D721Med (cell line): ENCODE results near the gene PADI2.
A peak's percentile ranks its signal among the peaks of the same experiment; 100 is the strongest.

Experiments used
- DNase-seq: peaks from one replicate; pipeline ENCODE4 v3.0.0; 2011; ENCODE audit warnings: low spot score; ENCODE audit not compliant: insufficient read length
- FAIRE-seq: peaks from 2 replicates; lab custom pipeline; 2011; peaks lifted over from hg19 to GRCh38; lab: Jason Lieb, UNC
- CTCF ChIP-seq: IDR thresholded peaks from 2 replicates; pipeline ENCODE4 v1.5.1; 2012; ENCODE audit warnings: mild to moderate bottlenecking, control low read depth; ENCODE audit not compliant: insufficient read depth; ENCODE audit errors: missing control alignments

PADI2 gene

GRCh38 chr1:17052641-17053040 lies 66.6 kb downstream of the PADI2 start:
- FAIRE-seq (no peak), DNase-seq (no peak)
- no peak for TF ChIP-seq CTCF

- no peak for TF ChIP-seq CTCF
- FAIRE-seq (no peak), DNase-seq (no peak)
Observed at GRCh38 chr1:17052038-17052437, 67.2 kb downstream of the PADI2 start.

- no peak for TF ChIP-seq CTCF
- no peak for FAIRE-seq
- no peak for DNase-seq
Observed at GRCh38 chr1:17047924-17048323, 71.3 kb downstream of the PADI2 start.

GRCh38 chr1:17046334-17046657 lies 73.0 kb downstream of the PADI2 start:
- no peak for TF ChIP-seq CTCF
- no peak for FAIRE-seq
- DNase-seq, result no peak

- TF ChIP-seq CTCF, result peak; percentile 72
Observed at GRCh38 chr1:17045634-17046333, 73.5 kb downstream of the PADI2 start.

GRCh38 chr1:17045150-17045549 lies 74.1 kb downstream of the PADI2 start:
- DNase-seq, result no peak
- no peak for TF ChIP-seq CTCF
- no peak for FAIRE-seq

More at GRCh38 chr1:17045634-17046333, 73.5 kb downstream of the PADI2 start:
- DNase-seq (no peak), FAIRE-seq (no peak)

- FAIRE-seq (no peak), DNase-seq (no peak)
- TF ChIP-seq CTCF, result no peak
Observed at GRCh38 chr1:17043676-17044075, 75.6 kb downstream of the PADI2 start.
